Measurements from ENCODE around the gene SLC25A22. TPM values are rescaled to one million over a fixed set of nuclear protein-coding genes. Genes with fewer than 3 reads are reported as not detected.
A peak's percentile ranks its signal among the peaks of the same experiment; 100 is the strongest.

SLC25A22 gene
- total RNA-seq, 4 donors from 2014 or later: 7.5 to 21.9 (median 12.7) TPM

- ATAC-seq (ENCODE audit: low FRiP score) (peak; percentile 41), DNase-seq (ENCODE audit: low spot score) (no peak)
- TF ChIP-seq CTCF (IDR thresholded peaks at IDR 0.05): no peak
Measured at GRCh38 chr11:820655-821511, 22.8 kb upstream of the SLC25A22 start.

DNA sequence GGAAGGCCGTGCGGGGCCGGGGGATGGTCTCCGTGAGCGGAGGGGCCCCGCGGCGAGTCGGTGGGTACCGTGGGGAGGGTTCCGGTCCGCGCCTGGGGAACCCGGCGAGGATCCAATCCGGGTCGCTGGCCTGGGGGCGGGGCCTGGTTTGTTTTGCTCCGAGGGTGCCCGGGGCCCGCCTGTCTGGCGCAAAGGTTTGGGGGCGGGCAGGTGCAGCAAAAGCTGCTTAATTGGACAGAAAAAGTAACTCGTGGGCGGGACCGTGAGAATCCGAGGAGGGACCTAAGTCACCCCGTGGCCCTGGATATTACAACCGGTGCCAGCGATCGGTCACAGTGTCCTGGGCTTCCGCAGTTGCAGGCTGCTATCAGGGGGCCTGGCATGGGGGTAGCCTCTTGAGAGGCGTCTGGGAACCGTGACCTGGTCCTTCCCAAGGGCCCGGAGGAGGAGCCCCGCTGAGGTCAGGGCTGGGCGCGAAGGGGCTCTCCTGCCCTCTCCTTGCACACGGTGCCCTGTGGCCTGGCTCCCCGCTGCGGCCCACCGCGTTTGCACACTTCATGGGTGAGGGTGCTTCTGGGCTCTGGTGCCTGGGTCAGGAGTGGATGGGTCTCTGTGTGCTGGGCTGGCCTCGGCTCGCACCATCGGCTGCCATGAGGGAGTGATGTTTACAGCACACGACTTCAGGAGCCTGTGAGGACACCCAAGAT lies 22.0 kb upstream of the SLC25A22 start:
- no peak for TF ChIP-seq CTCF (IDR thresholded peaks at IDR 0.05)
- peak; percentile 77 for DNase-seq (ENCODE audit: low spot score)
- ATAC-seq (ENCODE audit: low FRiP score): peak; percentile 56

GRCh38 chr11:819129-819931 lies 21.2 kb upstream of the SLC25A22 start:
- no peak for TF ChIP-seq CTCF (IDR thresholded peaks at IDR 0.05)

DNA sequence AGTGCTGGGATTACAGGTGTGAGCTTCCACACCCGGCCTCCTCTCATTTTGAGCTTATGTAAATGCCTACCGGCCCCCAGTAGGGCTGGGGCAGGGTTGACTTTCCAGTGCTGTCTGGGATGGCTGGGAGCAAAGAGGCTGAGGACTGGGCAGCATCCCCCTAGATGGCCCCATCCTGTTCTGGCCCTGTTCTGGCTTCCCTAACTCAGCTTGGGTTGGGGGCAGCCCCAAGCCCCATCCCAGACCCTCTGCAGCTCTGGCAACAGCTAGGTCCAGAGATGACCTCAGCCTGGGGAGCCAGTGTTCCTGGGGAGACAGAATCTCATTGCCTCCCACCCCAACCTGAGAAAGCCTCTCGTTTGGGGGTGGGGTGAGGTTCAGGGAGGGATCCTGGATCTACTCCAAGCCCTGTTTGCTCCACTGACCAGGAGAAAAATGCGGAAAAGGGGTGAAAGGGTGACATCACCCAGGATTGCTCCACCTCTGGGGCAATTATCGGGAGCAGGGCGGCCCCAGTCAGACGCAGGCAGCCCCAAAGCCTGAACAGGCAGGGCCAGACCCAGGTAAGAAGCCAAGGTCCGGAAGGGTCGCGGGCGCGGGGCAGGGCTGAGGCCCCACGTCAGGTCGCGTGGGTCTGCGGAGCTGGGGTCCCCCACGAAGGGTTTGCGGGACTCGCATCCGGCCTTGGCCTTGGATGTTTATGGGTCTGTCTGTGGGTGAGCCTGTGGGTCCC lies 20.5 kb upstream of the SLC25A22 start, which contains the start of gene PNPLA2:
Gene PNPLA2 (plus strand): TSS at position 519 of the 733 bp plus-strand sequence. CDS start 805 bp downstream, outside the sequence.
- TF ChIP-seq CTCF (IDR thresholded peaks at IDR 0.05): no peak
- DNase-seq (ENCODE audit: low spot score): no peak
- peak; percentile 33 for ATAC-seq (ENCODE audit: low FRiP score)

More at GRCh38 chr11:819129-819931, 21.2 kb upstream of the SLC25A22 start:
- peak; percentile 70 for ATAC-seq (ENCODE audit: low FRiP score)
- peak; percentile 74 for DNase-seq (ENCODE audit: low spot score)

DNA sequence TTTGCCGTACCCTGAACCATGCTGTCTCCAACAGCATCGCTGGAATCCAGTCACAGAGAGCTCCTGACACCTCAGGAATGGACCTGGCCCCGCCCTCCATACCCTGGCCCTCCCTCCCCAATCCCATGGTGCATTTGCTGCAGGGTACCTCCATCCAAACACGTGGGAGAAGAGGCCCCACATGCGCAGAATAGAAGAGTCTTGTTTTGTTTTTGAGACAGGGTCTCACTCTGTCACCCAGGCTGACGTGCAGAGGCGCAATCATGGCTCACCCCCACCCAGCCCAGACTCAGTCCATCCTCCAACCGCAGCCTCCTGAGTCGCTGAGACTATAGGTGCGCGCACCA lies 18.3 kb upstream of the SLC25A22 start:
- ATAC-seq (ENCODE audit: low FRiP score) (no peak), DNase-seq (ENCODE audit: low spot score) (no peak)
- no peak for TF ChIP-seq CTCF (IDR thresholded peaks at IDR 0.05)
